Measurements from ENCODE around the gene CYP2D6. TPM values are rescaled to one million over a fixed set of nuclear protein-coding genes. Genes with fewer than 3 reads are reported as not detected.

CYP2D6 gene
- total and polyA plus RNA-seq, 10 of the 15 experiments (the other 5 are each of a cell fraction or from before 2014, with no cell fraction given) = 0.08 to 1.4 (median 0.39) TPM

- intact Hi-C loops (cut with micrococcal nuclease; ENCODE audit: unreplicated experiment) (no loop called here), in situ Hi-C loops (cut with MboI) (no loop called here)
- Histone ChIP-seq H3K9me3 (replicated peaks; ENCODE audit: control insufficient read depth, insufficient read depth, low read length) (peaks cover 2% of the 10 kb centered on the region; the same call in 2 of the 3 replicates), H3K36me3 (ENCODE audit: control insufficient read depth in 2 of 2, insufficient read depth in 2 of 2, low read length in 1 of 2) (peaks cover 7 to 9% of the 10 kb centered on the region in 2 experiments), H3K27me3 (replicated peaks in 1 of 2; ENCODE audit: control insufficient read depth in 2 of 2, insufficient read depth in 2 of 2, low read length in 1 of 2) (no peaks in the 10 kb centered on the region), H3K4me1 (ENCODE audit: control insufficient read depth, insufficient read depth, low read length) (peaks cover 3% of the 10 kb centered on the region), H3K27ac (ENCODE audit: control insufficient read depth, insufficient read depth) (no peak overlapping the region), H4K20me1 (ENCODE audit: control insufficient read depth, insufficient read depth) (no peaks in the 10 kb centered on the region), H3K9ac (ENCODE audit: control insufficient read depth, insufficient read depth, low read length) (no peak overlapping the region), H3K79me2 (ENCODE audit: control insufficient read depth, insufficient read depth, low read length) (peaks cover 35% of the 10 kb centered on the region), H3K4me3 (no peak overlapping the region), H2AFZ (ENCODE audit: control insufficient read depth, low read depth, low read length) (no peak overlapping the region), H3K4me2 (ENCODE audit: control insufficient read depth, insufficient read depth) (no peak overlapping the region)
- CTCF ChIA-PET = no interaction called here
- TF ChIP-seq NR2C2 (IDR thresholded peaks at IDR 0.05; ENCODE audit: borderline replicate concordance, control insufficient read depth, insufficient read length, low read depth) (no peak), DPF2 (IDR thresholded peaks at IDR 0.05) (no peak)
- 97% methylated on average over 8 of the region's 8 CpGs for WGBS (ENCODE audit: insufficient coverage, insufficient replicate concordance, low lambda C conversion rate, missing lambda C conversion rate)
- no TSS peak for BruUV-seq (replicated peaks)
- POLR2A ChIA-PET = no interaction called here
- SMC1A ChIA-PET (ENCODE audit: uncharacterized antibody, unreplicated experiment) = interaction anchor here (1.6 kb wide), 1 partner anchor 33 kb away, joined by 3 read pairs; no protein-coding TSS in a partner anchor
- RAD21 ChIA-PET (ENCODE audit: unreplicated experiment) = no interaction called here
- DNase-seq (ENCODE audit: low read depth, low spot score) = no peak
- FAIRE-seq = no peak
- ATAC-seq = no peak
Observed at GRCh38 chr22:42084874-42085273, 45.7 kb downstream of the CYP2D6 start.

- WGBS (ENCODE audit: insufficient coverage, insufficient replicate concordance, low lambda C conversion rate, missing lambda C conversion rate) = 98% methylated on average over 4 of the region's 4 CpGs
- TF ChIP-seq REST (IDR thresholded peaks at IDR 0.05; ENCODE audit: low read depth, low read length) (no peak), HSF1 (IDR thresholded peaks at IDR 0.05; ENCODE audit: low read depth, low read length) (no peak), ZNF622 (IDR thresholded peaks at IDR 0.05) (no peak), E2F8 (IDR thresholded peaks at IDR 0.05; ENCODE audit: low read depth, partially characterized antibody) (no peak), PAX8 (IDR thresholded peaks at IDR 0.05) (no peak), TCF12 (IDR thresholded peaks at IDR 0.05; ENCODE audit: low read depth, low read length) (no peak), STAT3 (IDR thresholded peaks at IDR 0.05; ENCODE audit: low read depth, low read length) (no peak), NR2F1 (conservative IDR thresholded peaks at IDR 0.05) (no peak)
Observed at GRCh38 chr22:42083119-42083518, 47.5 kb downstream of the CYP2D6 start.

More at GRCh38 chr22:42083119-42083518, 47.5 kb downstream of the CYP2D6 start:
- DNase-seq (ENCODE audit: low read depth, low spot score) (no peak), FAIRE-seq (no peak), ATAC-seq (no peak)
- Histone ChIP-seq H3K9me3 (replicated peaks; ENCODE audit: control insufficient read depth, insufficient read depth, low read length) (no peaks in the 10 kb centered on the region), H3K27me3 (replicated peaks in 1 of 2; ENCODE audit: control insufficient read depth in 2 of 2, insufficient read depth in 2 of 2, low read length in 1 of 2) (no peaks in the 10 kb centered on the region), H4K20me1 (ENCODE audit: control insufficient read depth, insufficient read depth) (no peaks in the 10 kb centered on the region), H3K79me2 (ENCODE audit: control insufficient read depth, insufficient read depth, low read length) (peaks cover 22% of the 10 kb centered on the region), H3K4me3 (no peak overlapping the region), H2AFZ (ENCODE audit: control insufficient read depth, low read depth, low read length) (no peak overlapping the region), H3K27ac (ENCODE audit: control insufficient read depth, insufficient read depth) (no peak overlapping the region), H3K4me1 (ENCODE audit: control insufficient read depth, insufficient read depth, low read length) (peaks cover 9% of the 10 kb centered on the region), H3K4me2 (ENCODE audit: control insufficient read depth, insufficient read depth) (no peak overlapping the region), H3K9ac (ENCODE audit: control insufficient read depth, insufficient read depth, low read length) (no peak overlapping the region), H3K36me3 (ENCODE audit: control insufficient read depth in 2 of 2, insufficient read depth in 2 of 2, low read length in 1 of 2) (peaks cover 7 to 9% of the 10 kb centered on the region in 2 experiments)
- in situ Hi-C loops (cut with MboI) (no loop called here), intact Hi-C loops (cut with micrococcal nuclease; ENCODE audit: unreplicated experiment) (no loop called here)
- ChIA-PET RAD21 (ENCODE audit: unreplicated experiment) (no interaction called here), CTCF (no interaction called here), SMC1A (ENCODE audit: uncharacterized antibody, unreplicated experiment) (no interaction called here), POLR2A (no interaction called here)
- no TSS peak for BruUV-seq (replicated peaks)

All from GM12878 (cell line).